Measurements from ENCODE around the gene CNKSR1. TPM values are rescaled to one million over a fixed set of nuclear protein-coding genes. Genes with fewer than 3 reads are reported as not detected.

Gene CNKSR1
- total RNA-seq, result 3.3 TPM

GRCh38 chr1:26177182-26177684 lies at the start of gene CNKSR1:
Gene CNKSR1 (plus strand): TSS chr1:26177491. CDS start chr1:26177548, 57 bp downstream.
- FAIRE-seq, result no peak
- no peak for DNase-seq (ENCODE audit: low spot score in 2 of 2)

GRCh38 chr1:26129778-26130177 lies 47.5 kb upstream of the CNKSR1 start:
- no peak for DNase-seq (ENCODE audit: low spot score in 2 of 2)
- FAIRE-seq, result no peak

- DNase-seq (ENCODE audit: low spot score in 2 of 2) (no peak), FAIRE-seq (no peak)
These were observed 46.6 kb upstream of the CNKSR1 start for GRCh38 chr1:26130695-26131094.

GRCh38 chr1:26132128-26132833 lies 45.0 kb upstream of the CNKSR1 start:
- FAIRE-seq (no peak), DNase-seq (ENCODE audit: low spot score in 2 of 2) (no peak)

- DNase-seq (ENCODE audit: low spot score in 2 of 2), result no peak
These were observed 44.5 kb upstream of the CNKSR1 start for GRCh38 chr1:26132834-26133167.

GRCh38 chr1:26134466-26134865 lies 42.8 kb upstream of the CNKSR1 start:
- FAIRE-seq (peak; percentile 21), DNase-seq (ENCODE audit: low spot score in 2 of 2) (no peak)

More at GRCh38 chr1:26132834-26133167, 44.5 kb upstream of the CNKSR1 start:
- FAIRE-seq, result no peak

- DNase-seq (ENCODE audit: low spot score in 2 of 2) (no peak), FAIRE-seq (no peak)
These were observed 38.2 kb upstream of the CNKSR1 start for GRCh38 chr1:26138974-26139558.

GRCh38 chr1:26142159-26142558 lies 35.1 kb upstream of the CNKSR1 start:
- FAIRE-seq (no peak), DNase-seq (ENCODE audit: low spot score in 2 of 2) (no peak)

- FAIRE-seq (no peak), DNase-seq (ENCODE audit: low spot score in 2 of 2) (peak; percentile 48 to 70)
These were observed 32.0 kb upstream of the CNKSR1 start for GRCh38 chr1:26145041-26145959.

GRCh38 chr1:26145960-26146294 lies 31.4 kb upstream of the CNKSR1 start:
- DNase-seq (ENCODE audit: low spot score in 2 of 2) (no peak), FAIRE-seq (no peak)

- FAIRE-seq (no peak), DNase-seq (ENCODE audit: low spot score in 2 of 2) (no peak)
These were observed 28.4 kb upstream of the CNKSR1 start for GRCh38 chr1:26148887-26149286.

- no peak for FAIRE-seq
- DNase-seq (ENCODE audit: low spot score in 2 of 2), result no peak
These were observed 23.2 kb upstream of the CNKSR1 start for GRCh38 chr1:26153966-26154532.

- DNase-seq (ENCODE audit: low spot score in 2 of 2) (no peak), FAIRE-seq (no peak)
These were observed 22.5 kb upstream of the CNKSR1 start for GRCh38 chr1:26154750-26155149.

- FAIRE-seq (no peak), DNase-seq (ENCODE audit: low spot score in 2 of 2) (no peak)
These were observed 21.7 kb upstream of the CNKSR1 start for GRCh38 chr1:26155370-26156284.

- no peak for FAIRE-seq
These were observed 20.8 kb upstream of the CNKSR1 start for GRCh38 chr1:26156285-26157038.

GRCh38 chr1:26158271-26158907 lies 18.9 kb upstream of the CNKSR1 start:
- DNase-seq (ENCODE audit: low spot score in 2 of 2), result no peak
- FAIRE-seq, result no peak

More at GRCh38 chr1:26156285-26157038, 20.8 kb upstream of the CNKSR1 start:
- DNase-seq (ENCODE audit: low spot score in 2 of 2), result no peak

GRCh38 chr1:26158908-26159742 lies 18.2 kb upstream of the CNKSR1 start, which contains the start of gene FAM110D:
Gene FAM110D (plus strand): TSS chr1:26159079. CDS start chr1:26161292, 2,213 bp downstream.
- no peak for DNase-seq (ENCODE audit: low spot score in 2 of 2)
- no peak for FAIRE-seq

- FAIRE-seq, result no peak
- DNase-seq (ENCODE audit: low spot score in 2 of 2), result no peak
These were observed 17.6 kb upstream of the CNKSR1 start for GRCh38 chr1:26159743-26160039.

All from frontal cortex (tissue), 4 donors.